ENCODE measurements around the gene MRPL52.
A peak's percentile ranks its signal among the peaks of the same experiment; 100 is the strongest.
"Not testable (repeated sequence)": the region's sequence is repeated elsewhere in the genome, so short reads cannot be mapped to it uniquely, and the experiment has no call there.

Gene MRPL52

DNA sequence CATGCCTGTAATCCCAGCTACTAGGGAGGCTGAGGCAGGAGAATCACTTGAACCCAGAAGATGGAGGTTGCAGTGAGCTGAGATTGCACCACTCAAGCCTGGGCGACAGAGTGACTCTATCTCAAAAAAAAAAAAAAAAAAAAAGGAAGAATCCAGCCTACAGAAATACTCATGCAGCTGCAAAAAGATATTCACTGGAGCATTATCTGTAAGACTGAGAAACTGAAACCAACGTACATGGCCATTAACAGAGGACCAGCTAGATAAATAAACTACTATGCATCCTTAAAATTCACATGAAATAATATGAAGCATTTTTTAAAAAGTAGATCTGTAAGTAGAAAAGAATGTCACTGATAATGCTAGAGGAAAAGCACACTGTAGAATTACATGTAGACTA is 18.0 kb upstream of the MRPL52 start:
- DNase-seq = no peak

DNA sequence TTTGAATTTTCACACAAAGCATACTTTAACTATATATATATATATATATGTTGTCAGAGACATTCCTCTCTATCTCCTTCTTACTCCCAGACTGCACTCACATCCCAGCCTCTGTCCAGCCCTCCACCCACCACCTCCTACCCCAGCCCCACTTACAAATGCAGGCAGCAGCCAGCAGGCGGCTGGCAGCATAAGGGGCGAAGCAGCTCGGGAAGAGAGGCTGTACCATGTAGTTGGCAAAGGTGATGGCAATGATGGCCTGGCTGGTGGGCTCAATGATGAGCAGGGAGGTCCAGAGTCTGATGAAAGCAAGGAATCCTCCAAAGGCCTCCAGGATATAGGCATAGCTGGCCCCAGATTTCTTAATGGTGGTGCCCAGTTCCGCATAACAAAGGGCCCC is 16.9 kb upstream of the MRPL52 start:
- DNase-seq = no peak

DNA sequence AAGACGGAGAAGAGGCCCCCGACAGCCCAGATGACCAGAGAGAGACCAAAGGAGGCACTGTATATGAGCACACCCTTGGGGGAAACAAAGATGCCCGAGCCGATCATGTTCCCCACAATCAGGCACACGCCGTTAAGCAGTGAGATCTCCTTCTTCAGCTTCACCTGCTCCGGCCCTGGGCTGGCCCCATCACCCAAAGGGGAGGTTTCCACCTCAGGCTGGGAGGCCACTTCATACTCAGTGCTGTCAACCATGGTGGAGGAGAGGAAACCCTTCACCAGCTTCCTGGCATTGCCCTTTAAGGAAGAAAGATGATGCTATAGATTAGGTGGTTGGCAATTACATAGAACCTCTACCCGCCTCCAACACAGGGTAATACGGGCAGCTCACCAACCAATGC is 16.5 kb upstream of the MRPL52 start:
- no peak for DNase-seq

DNA sequence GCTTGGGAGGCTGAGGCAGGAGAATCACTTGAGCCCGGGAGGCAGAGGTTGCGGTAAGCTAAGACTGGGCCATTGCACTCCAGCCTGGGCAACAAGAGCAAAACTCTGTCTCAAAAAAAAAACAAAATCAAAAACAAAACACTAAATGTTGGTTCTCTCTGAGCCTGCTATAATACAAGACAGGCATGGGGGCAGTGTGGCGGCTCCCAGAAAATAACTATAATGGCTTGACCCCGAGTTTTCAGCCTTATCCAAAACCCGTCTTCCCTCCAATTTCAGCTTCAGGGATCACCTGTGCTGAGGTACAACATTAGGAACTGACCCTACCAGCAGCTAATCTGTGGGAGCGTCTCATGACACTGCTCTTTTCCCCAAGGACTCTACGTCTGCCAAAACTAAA is 15.3 kb upstream of the MRPL52 start:
- no peak for DNase-seq

DNA sequence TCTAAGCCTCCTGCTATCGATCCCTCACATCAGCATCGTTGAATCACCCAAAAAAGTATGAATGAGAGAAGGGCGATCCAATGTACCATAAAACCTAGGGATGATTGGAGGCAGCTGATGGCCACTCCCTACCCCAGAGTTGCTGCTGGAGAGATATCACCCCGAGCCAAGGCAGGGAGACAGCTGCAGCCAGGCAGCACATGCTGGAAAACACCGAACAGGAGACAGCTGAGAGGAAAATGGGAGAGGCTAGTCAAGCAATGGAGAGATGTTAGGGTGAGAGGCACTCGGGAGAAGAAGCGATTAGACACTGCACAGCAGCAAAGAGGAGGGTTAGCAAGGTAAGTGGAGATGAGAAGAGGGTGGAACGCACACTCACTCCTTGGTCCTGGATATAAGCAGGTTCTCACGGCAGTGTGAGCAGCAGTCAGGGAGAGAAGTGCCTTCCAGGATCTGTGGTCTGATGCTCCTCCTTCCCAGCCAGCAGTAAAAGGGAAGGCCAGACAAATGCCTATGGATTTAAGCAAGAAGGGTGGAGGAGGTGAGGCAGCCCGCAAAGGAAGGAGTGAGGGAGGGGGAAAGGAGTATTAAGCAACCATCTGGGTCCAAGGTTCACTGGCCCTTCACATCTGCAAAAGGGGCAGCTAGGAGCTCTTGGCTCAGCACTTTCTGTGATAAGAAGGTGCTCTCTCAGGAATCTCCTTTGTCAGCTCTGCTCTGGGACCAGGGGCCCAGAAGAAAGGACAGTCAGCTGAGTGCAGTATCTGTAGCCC is 14.6 kb upstream of the MRPL52 start, which contains the start of gene SLC7A7:
Gene SLC7A7 (minus strand): TSS at position 495 of the 773 bp plus-strand sequence. CDS start 2,037 bp downstream, outside the sequence.
- no peak for DNase-seq

DNA sequence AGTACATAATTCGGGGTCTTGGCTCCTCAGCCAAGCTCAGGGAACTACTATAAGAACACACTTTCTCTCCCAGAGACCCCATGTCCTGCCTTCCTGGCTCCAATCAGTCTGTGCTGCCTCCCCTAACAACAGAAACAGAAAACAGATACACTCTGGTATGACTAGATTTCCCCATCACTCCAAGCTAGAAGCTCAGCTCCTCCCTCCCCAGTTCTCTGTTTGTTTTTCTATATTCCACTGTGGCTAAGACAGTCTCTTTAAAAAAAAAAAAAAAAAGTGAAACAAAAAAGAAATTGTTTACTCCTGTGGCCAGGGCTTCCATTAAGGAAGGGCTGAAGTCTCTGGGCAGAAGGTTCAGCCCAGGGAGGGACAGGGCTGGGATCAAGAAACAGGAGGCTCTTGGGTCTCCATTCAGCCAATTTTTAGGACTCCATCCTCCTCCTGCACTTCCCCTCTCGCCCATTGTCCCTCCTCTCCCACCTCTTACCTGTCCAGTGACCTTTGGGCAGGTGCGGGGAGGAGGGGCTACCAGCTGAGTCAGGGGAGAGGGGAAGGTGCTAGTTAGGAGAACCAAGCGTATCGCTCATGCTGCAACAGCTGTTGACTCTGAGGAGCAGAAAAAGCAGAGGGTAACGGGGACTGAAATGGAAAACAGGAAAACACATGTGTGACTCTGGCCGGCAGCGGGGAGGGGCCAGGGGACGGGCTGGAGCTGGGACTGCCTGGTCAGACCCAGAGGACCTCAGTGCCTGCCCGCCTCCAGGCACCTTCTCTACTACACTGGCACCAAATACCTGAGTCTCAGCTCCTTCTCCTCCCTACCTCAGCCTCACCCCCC is 10.3 kb upstream of the MRPL52 start:
- DNase-seq = no peak

DNA sequence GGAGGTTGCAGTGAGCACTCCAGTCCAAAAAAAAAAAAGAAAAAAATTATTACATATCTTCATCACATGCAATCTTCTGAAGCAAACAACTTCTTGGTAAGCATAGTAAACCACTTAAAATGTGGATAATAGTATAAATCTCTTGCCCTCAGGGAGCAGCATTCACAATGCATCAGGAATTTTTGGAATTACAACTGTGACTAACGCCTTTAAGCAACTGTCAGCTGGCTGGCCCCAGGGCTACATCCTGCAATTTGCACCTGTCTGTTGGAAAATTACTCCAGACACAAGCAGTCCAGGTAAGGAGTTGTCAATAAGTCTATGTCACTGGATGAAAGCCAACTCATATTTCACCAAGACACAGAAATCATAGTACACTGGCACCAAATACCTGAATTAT is 9.0 kb upstream of the MRPL52 start:
- DNase-seq = no peak

DNA sequence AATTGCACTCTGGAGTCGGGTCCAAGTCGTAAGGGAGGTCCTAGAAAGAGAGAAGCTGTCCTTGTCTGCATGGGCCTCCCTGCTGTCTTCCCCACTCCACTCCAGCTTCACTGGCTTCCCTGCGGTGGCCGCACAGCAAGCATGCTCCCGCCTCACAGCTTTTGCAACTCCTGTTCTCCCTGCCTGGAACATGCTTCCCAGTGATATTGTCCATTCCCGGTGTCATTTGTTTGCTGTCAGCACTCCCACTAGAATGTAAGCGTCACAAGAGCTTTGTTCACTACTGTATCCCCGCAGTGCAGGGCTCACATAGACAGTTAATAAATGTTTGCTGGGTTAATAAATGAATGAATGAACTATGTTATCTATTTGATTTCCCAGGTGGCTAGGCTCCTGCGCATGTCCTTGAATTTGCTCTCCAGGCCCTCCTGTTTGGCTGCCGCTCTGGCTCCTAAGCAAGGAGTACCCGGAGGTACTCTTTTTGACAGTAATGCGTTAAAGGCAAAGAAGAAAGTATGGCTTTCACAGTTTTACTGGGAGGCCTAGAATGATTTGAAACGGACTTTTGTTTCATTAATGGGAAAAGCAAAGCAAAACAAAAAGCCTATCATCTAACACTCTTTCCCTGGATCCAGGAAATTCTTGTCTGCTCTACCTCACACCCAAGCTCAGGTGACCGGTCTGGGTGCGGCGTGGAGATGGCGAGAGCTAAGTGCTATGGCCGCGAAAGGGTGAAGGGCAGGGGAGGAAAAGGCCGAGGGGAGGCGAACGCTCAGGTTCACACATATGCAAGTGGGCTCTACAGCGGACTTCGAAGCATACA is 8.3 kb upstream of the MRPL52 start:
- DNase-seq = no peak

DNA sequence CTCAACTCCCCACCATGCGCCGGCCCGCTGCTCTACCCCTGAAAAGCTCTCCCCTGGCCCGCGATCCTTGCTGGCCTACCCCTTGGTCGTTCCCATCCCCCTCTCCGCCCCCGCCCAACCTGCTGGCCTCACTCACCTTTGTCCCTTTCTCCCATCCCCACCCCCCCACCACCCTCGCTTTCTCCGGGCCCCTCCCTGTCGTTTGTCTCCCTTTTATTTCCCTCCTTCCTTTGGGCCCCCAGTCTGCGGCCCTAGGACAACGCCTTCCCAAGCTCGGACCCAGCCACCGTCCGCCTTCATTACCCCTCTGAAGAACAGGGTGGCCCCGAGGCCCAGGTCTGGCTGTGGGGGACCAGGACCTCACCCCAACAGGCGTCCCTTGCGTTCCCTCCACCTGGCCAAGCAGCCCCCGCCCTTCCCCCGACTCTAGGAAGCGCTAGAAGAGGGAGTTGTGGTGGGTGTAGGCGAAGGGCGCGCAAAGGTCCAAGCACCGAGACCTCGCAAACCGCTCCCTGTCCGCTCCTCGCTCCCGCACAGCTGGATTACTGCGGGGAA is 7.6 kb upstream of the MRPL52 start:
- DNase-seq = no peak

DNA sequence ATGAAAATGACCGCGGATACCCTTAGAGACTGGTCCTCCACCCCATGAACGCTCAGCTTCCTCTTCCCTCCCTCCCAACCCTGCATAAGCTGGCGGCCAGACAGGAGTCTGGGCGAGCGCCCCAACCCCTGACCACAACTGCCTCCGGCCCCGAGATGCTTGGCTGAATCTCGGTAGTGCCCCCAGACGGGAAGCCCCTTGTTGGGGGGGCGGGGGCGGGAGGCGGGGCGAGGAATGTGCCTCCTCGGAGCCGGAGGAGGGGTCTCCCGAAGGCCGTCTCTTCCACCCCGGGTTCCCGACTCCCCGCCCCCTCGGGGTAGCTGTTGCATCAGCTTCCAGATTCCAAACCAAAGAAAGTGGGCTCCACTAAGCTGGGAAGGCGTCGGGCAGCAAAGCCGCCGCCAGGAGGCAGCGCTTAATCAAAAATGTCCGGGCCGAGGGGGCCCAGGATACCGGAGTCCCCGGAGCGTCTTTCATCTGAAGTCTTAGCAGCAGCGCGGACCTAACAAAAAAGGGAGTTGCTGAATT is 7.1 kb upstream of the MRPL52 start:
- peak; percentile 46 for DNase-seq

DNA sequence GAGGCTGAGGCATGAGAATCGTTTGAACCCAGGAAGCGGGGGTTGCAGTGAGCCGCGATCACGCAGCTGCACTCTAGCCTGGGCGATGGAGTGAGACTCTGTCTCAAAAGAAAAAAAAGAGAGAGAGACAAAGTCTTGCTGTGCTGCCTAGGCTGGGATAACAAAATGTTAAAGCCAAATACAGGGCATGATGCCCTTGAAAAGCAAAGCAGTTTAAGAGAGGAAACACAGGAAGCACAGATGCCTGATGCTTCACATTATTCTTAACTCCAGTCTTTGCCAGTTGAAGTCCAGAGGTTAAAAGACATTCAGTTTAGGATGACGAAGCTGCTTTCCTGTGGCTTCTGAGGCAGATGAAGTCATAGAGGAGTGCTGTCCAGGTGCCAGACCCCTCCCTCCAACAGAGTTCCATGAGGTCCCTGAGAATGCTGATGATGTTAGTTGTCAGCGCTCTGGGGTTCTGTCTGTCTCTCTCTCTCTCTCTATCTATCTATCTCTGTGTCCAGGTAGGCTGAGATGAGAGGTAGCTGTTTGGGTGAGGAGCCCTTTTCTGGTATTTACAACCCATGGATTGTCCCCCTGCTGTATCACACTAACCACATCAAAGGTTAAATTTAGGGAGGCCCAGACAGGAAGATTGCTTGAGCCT is 4.9 kb upstream of the MRPL52 start:
- DNase-seq = no peak

DNA sequence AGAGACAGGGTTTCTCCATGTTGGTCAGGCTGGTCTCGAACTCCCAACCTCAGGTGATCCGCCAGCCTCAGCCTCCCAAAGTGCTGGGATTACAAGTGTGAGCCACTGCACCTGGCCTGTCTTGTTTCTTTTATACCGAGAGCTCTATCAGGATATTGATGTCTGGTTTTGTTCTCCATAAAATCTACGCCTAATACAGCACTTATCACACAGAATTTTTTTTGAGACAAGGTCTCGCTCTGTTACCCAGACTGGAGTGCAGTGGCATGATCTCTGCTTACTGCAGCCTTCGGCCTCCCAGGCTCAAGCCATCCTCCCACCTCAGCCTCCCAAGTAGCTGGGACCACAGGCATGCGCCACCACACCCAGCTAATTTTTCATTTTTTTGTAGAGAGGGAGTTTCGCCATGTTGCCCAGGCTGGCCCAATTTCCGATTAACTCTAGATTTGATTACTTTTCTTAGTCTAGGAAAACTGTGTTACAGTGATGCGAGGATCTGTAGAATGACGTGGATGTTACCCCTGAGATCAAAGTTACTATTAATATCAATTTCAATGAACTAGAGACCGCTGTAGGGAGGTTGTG is 519 bp upstream of the MRPL52 start:
- DNase-seq = not testable (repeated sequence)

DNA sequence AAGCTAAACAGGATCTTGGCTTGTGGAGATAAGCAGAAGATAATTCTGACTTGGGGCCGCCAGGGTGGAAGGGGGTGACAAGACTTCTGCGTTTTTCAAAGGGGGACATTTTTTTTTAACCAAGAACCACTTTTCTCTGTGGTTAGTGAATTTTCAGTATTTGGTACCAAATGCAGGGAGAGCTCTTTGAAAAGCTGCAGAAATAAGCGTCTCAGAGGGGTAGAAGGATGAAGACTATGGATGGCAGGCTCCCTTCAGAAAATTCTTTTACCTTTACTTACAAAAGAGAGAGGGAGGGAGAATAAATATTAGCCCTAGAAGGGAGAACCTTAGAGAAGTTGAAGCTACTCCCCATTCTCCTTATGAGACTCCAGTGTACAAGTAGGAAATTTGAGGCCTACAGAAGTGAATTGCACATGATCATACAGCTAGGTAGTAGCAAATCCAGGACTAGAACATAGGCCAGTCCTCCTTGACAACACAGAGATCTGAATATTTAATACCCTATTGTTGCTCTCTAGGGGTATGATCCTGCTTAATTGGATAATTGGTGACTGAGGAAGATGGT is 840 bp downstream of the MRPL52 start:
- no peak for DNase-seq

DNA sequence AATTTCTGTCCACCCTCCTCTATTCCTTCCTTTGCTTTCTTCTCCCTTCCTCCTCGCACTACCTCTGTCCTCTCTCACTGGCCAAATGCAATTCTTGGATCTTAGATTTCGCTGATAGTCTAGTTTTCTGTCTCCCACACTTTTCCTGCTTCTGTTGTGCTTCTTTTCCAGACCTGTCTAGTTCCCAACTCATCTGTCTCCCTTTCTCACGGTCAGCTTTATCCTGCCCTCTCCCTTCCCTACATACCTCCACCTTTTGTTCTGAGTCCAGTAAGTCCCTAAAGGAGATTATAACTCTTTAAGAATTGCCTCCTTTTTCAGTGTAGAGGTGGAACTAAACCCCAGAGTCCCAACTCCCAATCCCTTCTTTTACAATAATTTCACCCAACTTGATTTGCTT is 5.8 kb downstream of the MRPL52 start:
- DNase-seq = no peak

DNA sequence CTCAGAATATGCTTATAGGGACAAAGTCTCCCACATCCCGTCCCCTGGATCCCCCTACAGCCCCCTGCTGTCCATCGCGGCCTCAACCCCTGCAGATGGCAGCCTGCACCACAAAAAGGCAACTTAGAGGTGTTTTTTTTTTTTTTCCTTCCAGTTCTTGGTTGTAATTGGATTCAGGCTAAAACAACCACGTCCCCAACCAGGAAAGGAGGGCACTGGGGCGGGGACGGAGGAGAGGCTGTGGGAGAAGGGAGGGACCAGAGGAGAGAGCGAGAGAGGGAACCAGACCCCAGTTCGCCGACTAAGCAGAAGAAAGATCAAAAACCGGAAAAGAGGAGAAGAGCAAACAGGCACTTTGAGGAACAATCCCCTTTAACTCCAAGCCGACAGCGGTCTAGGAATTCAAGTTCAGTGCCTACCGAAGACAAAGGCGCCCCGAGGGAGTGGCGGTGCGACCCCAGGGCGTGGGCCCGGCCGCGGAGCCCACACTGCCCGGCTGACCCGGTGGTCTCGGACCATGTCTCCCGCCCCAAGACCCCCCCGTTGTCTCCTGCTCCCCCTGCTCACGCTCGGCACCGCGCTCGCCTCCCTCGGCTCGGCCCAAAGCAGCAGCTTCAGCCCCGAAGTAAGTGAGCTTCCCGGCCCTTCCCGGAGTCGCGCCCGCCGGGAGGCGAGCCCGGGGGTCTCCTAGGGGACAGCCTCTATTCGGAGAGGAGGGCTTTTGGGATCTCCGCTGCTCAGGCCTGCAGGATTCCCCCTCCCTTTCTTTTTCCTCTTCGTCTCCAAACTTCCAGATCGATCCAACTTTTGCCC is 6.8 kb downstream of the MRPL52 start, which contains the start of gene MMP14:
Gene MMP14 (plus strand): TSS at position 285 of the 813 bp plus-strand sequence. CDS start 233 bp downstream, at position 518.
- no peak for DNase-seq

DNA sequence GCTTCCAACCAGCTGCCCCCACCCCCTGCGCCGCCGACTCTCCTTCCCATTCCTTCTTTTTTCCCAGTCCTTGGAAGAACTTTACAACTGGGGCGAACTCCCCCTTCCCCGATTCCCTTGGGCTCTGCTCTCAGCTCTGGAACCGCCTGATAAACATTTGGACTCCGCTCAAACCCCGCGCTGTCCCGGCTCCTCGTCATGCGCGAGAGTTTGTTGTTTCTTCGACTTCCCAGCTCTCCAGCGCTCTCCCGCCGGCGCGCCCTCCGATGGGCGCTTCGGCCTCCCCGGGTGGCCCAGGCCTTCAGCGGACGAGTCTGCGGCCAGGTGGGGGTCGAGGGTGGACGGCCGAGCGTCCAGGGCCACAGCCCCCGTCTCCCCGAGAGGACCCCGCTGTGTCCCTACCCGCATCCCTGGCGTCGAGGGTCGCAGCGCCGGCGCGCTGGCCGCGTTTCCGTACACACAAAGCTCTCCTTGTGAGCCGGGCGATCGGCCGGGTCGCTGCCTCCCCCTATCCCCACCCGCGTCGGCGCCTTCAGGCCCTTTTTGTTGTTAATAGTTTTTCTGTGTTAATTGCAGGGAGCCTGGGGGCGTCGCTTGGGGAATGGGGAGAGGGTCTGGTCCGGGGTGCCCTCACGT is 7.5 kb downstream of the MRPL52 start:
- DNase-seq = no peak

DNA sequence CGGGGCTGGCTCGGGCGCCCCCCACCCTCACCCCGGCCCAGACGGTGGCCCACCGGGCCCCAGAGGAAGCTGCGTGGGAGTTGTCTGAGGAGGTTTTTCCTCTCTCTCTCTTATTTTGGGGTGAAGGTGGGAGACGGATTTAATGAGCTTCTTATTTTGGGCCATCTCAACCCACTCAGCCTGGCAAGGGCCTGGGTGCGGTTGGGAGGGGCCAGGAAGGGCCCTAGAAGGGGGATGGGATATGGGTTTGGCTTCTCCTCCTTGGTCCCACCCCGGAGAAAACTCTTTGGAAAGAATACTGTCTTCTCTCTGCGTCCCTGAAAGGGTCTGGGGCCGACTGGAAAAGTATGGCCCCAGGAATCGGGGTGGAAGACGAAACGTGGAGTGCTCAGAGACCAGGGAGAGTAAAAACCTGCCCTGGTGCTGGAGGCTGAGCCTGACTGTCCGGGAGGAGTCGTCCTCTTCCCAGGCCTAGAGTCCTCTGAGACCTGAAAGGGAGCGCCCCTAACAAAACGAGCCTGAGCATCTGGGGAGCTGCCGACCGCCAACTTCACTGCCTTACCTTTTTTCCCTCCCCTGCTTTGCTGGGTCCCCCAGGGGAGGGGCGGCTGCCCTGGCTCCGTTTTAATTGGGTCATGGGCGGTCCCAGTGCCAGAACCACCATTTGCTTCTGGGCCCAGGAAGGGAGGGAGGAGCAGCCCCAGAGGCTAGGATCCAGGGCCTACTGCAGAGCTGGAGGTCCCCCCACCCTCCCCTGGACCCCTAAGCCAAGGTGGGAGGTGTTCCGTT is 8.3 kb downstream of the MRPL52 start:
- DNase-seq = no peak

DNA sequence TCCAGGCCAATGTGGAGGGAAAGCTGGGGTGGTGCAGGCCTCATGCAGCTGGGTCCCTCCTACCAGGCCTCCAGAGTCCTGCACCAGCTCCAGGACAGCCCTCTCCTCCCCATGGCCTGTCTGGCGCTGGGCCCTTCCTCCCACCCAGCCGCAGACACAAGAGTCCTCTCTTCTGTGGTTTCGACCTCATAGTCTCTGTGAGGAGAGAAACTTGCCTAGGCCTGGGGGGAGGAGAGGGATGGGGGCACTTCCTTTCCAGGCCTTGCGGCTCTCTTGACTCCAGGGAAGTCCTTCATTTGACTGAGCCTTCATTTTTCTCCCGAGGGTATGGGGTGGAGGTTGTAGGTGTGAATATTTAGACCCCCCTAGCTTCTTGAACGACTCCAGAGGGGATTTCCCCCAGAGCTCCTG is 8.9 kb downstream of the MRPL52 start:
- DNase-seq = no peak
